ENCODE data around the gene GMDS. TPM values are rescaled to one million over a fixed set of nuclear protein-coding genes. Genes with fewer than 3 reads are reported as not detected.

Gene GMDS
- total RNA-seq, 1 experiment from 2014 or later, result 31.1 TPM

DNA sequence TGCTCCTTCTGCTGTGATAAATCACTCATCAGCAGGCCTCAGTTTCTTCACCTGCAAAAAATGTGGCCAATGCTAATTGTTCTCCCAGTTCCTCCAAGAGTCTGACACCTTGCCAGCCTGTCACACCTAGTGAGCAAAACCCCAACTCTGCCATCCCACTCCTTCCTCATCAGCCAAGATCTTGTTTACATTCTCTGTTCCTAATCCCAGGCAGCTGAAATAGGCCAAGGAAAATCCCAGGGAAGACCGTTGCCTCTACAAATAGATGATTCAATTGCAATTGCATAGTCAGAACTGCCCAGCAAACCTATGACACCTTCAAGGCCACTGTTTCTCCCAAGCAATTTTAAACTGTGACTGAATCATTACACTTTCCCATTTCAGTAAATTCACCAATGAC lies 78.7 kb downstream of the GMDS start:
- H3K4me3 ChIP-seq (ENCODE audit: low read depth, low read length), result no peak overlapping the region
- ChIA-PET POLR2A (no interaction called here), CTCF (no interaction called here)
- TF ChIP-seq, protein P1, sequence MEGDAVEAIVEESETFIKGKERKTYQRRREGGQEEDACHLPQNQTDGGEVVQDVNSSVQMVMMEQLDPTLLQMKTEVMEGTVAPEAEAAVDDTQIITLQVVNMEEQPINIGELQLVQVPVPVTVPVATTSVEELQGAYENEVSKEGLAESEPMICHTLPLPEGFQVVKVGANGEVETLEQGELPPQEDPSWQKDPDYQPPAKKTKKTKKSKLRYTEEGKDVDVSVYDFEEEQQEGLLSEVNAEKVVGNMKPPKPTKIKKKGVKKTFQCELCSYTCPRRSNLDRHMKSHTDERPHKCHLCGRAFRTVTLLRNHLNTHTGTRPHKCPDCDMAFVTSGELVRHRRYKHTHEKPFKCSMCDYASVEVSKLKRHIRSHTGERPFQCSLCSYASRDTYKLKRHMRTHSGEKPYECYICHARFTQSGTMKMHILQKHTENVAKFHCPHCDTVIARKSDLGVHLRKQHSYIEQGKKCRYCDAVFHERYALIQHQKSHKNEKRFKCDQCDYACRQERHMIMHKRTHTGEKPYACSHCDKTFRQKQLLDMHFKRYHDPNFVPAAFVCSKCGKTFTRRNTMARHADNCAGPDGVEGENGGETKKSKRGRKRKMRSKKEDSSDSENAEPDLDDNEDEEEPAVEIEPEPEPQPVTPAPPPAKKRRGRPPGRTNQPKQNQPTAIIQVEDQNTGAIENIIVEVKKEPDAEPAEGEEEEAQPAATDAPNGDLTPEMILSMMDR (IDR thresholded peaks at IDR 0.05; ENCODE audit: insufficient read depth in 1 of 2, low read depth in 1 of 2, low read length in 1 of 2, severe bottlenecking in 1 of 2, unreplicated experiment in 1 of 2), result no peak
- H3K27me3 ChIP-seq (replicated peaks; ENCODE audit: control insufficient read depth, insufficient read depth, low read length), result no peaks in the 10 kb centered on the region
- no peak overlapping the region for H3K27ac Mint-ChIP-seq (ENCODE audit: unreplicated experiment)
- no peaks in the 10 kb centered on the region for H3K36me3 ChIP-seq (ENCODE audit: control insufficient read depth, insufficient read depth, low read length)
- H3K4me1 Mint-ChIP-seq (ENCODE audit: low read depth, unreplicated experiment), result no peaks in the 10 kb centered on the region
- intact Hi-C loops (cut with micrococcal nuclease; ENCODE audit: unreplicated experiment), result no loop called here
- no peaks in the 10 kb centered on the region for H3K27me3 Mint-ChIP-seq (ENCODE audit: insufficient read depth, unreplicated experiment)
- no peak overlapping the region for H3K4me3 Mint-ChIP-seq (ENCODE audit: unreplicated experiment)
- DNase-seq, result no peak
- peaks cover 9% of the 10 kb centered on the region for H3K9me3 Mint-ChIP-seq (ENCODE audit: unreplicated experiment)
- no peaks in the 10 kb centered on the region for H3K36me3 Mint-ChIP-seq (ENCODE audit: insufficient read depth, unreplicated experiment)
- H3K4me1 ChIP-seq, result no peaks in the 10 kb centered on the region
- H3K9me3 ChIP-seq, result no peaks in the 10 kb centered on the region
- no TSS peak for BruUV-seq (replicated peaks)

DNA sequence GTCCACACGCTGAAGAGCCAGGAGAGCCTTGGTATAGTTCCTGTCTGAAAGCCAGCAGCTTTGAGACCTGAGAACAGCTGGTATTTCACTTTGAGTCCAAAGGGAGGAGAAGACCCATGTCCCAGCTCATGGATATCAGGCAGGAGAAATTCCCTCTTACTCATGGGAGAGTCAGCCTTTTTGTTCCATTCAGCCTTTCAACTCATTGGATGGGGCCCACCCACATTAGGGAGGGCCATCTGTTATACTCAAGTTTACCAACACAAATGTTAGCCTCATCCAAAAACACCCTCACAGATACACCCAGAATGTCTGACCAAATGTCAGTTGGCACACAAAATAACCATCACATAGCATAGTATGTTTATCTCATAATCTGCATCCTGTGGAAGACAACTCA lies 80.1 kb downstream of the GMDS start:
- BruUV-seq (replicated peaks), result no TSS peak
- CTCF ChIA-PET, result no interaction called here
- intact Hi-C loops (cut with micrococcal nuclease; ENCODE audit: unreplicated experiment), result no loop called here
- Histone ChIP-seq H3K4me3 (ENCODE audit: low read depth, low read length) (no peak overlapping the region), H3K9me3 (no peaks in the 10 kb centered on the region), H3K27me3 (replicated peaks; ENCODE audit: control insufficient read depth, insufficient read depth, low read length) (no peaks in the 10 kb centered on the region), H3K36me3 (ENCODE audit: control insufficient read depth, insufficient read depth, low read length) (no peaks in the 10 kb centered on the region), H3K4me1 (no peaks in the 10 kb centered on the region)
- Mint-ChIP-seq H3K9me3 (ENCODE audit: unreplicated experiment) (peaks cover 9% of the 10 kb centered on the region), H3K4me3 (ENCODE audit: unreplicated experiment) (no peak overlapping the region), H3K36me3 (ENCODE audit: insufficient read depth, unreplicated experiment) (no peaks in the 10 kb centered on the region), H3K4me1 (ENCODE audit: low read depth, unreplicated experiment) (no peaks in the 10 kb centered on the region), H3K27ac (ENCODE audit: unreplicated experiment) (no peak overlapping the region), H3K27me3 (ENCODE audit: insufficient read depth, unreplicated experiment) (no peaks in the 10 kb centered on the region)
- POLR2A ChIA-PET, result no interaction called here
- DNase-seq, result no peak
- TF ChIP-seq, protein P1 (IDR thresholded peaks at IDR 0.05; ENCODE audit: insufficient read depth in 1 of 2, low read depth in 1 of 2, low read length in 1 of 2, severe bottlenecking in 1 of 2, unreplicated experiment in 1 of 2), result no peak

DNA sequence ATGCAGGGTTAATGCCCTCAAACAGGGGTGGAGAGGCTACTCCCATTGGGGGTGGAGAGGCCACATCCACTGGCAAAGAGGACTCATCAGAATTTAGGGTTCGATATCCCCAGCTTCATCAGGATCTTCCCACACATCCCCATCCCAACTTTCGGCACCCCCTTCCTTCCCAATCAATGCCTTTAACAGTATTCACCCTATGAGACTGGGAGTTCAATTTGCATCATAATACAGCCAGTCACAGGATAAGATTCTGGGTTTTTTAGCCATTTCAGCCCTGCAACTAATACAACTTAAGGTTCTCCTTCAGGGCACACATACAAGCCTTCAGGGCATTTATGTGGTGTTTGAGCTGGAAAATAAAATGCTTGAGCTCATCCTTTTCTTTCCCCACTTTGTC lies 80.9 kb downstream of the GMDS start:
- TF ChIP-seq, protein P1 (IDR thresholded peaks at IDR 0.05; ENCODE audit: insufficient read depth in 1 of 2, low read depth in 1 of 2, low read length in 1 of 2, severe bottlenecking in 1 of 2, unreplicated experiment in 1 of 2), result no peak
- POLR2A ChIA-PET, result no interaction called here
- Mint-ChIP-seq H3K4me1 (ENCODE audit: low read depth, unreplicated experiment) (no peaks in the 10 kb centered on the region), H3K27ac (ENCODE audit: unreplicated experiment) (no peak overlapping the region), H3K9me3 (ENCODE audit: unreplicated experiment) (peaks cover 9% of the 10 kb centered on the region), H3K36me3 (ENCODE audit: insufficient read depth, unreplicated experiment) (no peaks in the 10 kb centered on the region), H3K4me3 (ENCODE audit: unreplicated experiment) (no peak overlapping the region), H3K27me3 (ENCODE audit: insufficient read depth, unreplicated experiment) (no peaks in the 10 kb centered on the region)
- H3K9me3 ChIP-seq, result no peaks in the 10 kb centered on the region
- DNase-seq, result no peak
- no TSS peak for BruUV-seq (replicated peaks)
- H3K4me1 ChIP-seq, result no peaks in the 10 kb centered on the region
- intact Hi-C loops (cut with micrococcal nuclease; ENCODE audit: unreplicated experiment), result no loop called here
- CTCF ChIA-PET, result no interaction called here
- H3K36me3 ChIP-seq (ENCODE audit: control insufficient read depth, insufficient read depth, low read length), result no peaks in the 10 kb centered on the region
- no peak overlapping the region for H3K4me3 ChIP-seq (ENCODE audit: low read depth, low read length)
- H3K27me3 ChIP-seq (replicated peaks; ENCODE audit: control insufficient read depth, insufficient read depth, low read length), result no peaks in the 10 kb centered on the region

Measured in Caco-2 (cell line).